ENCODE results near the gene LRRC75A.

Gene LRRC75A

DNA sequence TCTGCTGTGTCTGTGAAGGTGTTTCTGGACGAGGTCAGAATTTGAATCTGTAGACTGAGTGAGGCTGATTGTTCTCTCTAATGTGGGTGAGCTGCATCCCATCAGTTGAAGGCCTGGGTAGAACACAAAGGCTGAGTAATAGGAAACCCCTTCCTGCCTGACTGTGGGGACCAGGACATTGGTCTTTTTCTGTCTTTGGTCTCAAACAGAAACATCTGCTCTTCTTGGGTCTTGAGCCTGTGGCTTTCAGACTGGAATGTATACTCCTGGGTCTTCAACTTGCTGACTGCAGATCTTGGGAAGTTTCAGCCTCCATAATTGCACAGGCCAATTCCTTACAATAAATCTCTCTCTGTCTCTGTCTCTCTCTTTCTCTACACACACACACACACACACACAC lies 19.6 kb upstream of the LRRC75A start:
- in situ Hi-C loops (cut with HindIII; ENCODE audit: low pct_unique_long_range_greater_than_20kb, low sequenced_read_pairs) = no loop called here
- DNase-seq (ENCODE audit: low read depth in 1 of 2, low spot score in 1 of 2) = no peak
- TF ChIP-seq JUND (IDR thresholded peaks at IDR 0.05; ENCODE audit: low read depth) = no peak

DNA sequence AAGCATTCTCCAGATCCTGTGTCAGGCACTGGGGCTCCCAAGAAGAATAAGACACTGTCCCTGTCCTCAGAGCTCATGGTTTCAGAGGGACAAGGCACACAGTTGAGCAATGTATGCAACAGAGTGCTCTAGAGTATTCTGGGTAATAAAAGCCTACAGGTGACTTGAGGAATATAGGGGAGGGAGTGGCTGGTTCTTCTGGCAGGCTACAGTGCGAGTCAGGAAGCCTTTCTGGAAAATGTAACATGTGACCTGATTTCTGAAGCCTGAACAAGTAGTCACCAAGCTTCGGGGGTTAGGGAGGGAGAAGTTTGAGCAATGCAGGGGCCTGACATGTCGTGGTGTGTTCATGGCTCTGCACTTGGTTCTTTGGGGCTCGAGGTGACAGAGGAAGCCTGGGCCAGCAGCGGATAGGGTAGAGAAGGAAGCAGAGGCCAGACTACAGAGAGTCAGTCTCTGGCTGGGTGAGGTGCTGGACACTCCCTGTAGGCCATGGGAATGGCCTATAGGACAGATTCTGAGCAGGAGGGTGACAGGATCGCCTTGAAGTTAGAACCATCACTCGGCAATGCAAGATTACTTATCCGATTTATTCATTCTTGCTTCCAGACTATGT lies 16.0 kb upstream of the LRRC75A start:
- in situ Hi-C loops (cut with HindIII; ENCODE audit: low pct_unique_long_range_greater_than_20kb, low sequenced_read_pairs) = no loop called here
- no peak for TF ChIP-seq JUND (IDR thresholded peaks at IDR 0.05; ENCODE audit: low read depth)
- no peak for DNase-seq (ENCODE audit: low read depth in 1 of 2, low spot score in 1 of 2)

DNA sequence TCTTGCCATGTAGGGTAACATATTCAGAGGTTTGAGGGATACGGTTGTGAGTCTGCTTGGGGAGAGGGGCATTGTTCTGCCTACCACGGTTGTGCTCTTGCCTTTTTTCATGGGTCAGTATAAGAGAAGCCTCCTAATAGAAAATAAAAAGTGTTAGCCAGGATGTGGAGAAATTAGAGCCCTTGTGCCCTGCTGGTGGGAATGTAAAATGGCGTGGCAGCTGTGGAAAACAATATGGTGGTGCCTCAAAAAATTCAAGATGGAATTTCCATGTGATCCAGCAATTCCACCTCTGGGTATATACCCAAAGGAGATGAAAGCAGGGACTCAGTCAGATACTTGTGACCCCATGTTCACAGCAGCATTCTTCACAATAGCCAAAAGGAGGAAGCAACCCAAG lies 14.2 kb upstream of the LRRC75A start:
- no peak for DNase-seq (ENCODE audit: low read depth in 1 of 2, low spot score in 1 of 2)
- in situ Hi-C loops (cut with HindIII; ENCODE audit: low pct_unique_long_range_greater_than_20kb, low sequenced_read_pairs) = no loop called here
- no peak for TF ChIP-seq JUND (IDR thresholded peaks at IDR 0.05; ENCODE audit: low read depth)

DNA sequence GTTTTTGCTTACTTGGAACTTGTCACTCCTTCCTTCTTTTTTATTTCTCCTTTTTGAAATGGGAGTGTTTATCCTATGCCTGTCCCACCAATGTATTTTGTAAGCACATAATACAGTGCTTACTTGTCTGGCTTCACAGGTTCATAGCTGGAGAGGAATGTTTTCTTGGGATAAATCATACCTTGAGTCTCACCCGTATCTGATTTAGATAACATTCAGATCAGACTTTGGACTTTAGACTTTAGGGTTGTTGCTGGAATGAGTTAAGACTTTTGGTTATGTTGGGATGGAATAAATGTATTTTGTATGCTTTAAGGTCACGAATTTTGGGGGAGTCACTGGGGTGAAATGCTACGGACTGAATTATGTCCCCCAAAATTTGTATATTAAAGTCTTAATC lies 13.0 kb upstream of the LRRC75A start:
- no peak for TF ChIP-seq JUND (IDR thresholded peaks at IDR 0.05; ENCODE audit: low read depth)
- in situ Hi-C loops (cut with HindIII; ENCODE audit: low pct_unique_long_range_greater_than_20kb, low sequenced_read_pairs) = no loop called here
- no peak for DNase-seq (ENCODE audit: low read depth in 1 of 2, low spot score in 1 of 2)

DNA sequence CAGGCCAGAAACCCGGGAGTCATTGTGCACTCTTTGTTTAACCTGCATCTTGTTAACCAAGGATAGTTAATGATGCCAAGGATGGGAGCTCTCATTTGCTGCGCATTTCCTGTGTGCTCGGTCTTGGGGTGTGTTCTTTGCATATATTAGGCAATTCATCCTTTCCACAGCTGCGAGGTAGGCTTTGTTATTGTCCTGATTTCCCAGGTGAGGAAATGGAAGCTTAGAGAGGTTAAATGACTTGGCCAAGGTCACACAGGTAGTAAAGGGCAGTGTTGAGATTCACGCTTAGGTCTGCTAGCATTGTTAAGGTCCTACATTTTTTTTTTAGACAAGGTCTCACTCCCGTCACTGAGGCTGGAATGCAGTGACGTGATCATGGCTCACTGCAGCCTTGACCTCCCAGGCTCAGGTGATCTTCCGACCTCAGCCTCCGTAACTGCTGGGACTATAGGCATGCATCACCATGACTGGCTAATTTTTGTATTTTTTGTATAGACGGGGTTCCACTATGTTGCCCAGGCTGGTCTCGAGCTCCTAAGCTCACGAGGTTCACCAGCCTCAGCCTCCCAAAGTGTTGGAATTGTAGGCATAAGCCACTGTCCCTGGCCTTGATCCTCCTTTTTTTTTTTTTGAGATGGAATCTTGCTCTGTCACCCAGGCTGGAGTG lies 5.0 kb upstream of the LRRC75A start:
- in situ Hi-C loops (cut with HindIII; ENCODE audit: low pct_unique_long_range_greater_than_20kb, low sequenced_read_pairs) = no loop called here
- no peak for TF ChIP-seq JUND (IDR thresholded peaks at IDR 0.05; ENCODE audit: low read depth)
- DNase-seq (ENCODE audit: low read depth in 1 of 2, low spot score in 1 of 2) = no peak

DNA sequence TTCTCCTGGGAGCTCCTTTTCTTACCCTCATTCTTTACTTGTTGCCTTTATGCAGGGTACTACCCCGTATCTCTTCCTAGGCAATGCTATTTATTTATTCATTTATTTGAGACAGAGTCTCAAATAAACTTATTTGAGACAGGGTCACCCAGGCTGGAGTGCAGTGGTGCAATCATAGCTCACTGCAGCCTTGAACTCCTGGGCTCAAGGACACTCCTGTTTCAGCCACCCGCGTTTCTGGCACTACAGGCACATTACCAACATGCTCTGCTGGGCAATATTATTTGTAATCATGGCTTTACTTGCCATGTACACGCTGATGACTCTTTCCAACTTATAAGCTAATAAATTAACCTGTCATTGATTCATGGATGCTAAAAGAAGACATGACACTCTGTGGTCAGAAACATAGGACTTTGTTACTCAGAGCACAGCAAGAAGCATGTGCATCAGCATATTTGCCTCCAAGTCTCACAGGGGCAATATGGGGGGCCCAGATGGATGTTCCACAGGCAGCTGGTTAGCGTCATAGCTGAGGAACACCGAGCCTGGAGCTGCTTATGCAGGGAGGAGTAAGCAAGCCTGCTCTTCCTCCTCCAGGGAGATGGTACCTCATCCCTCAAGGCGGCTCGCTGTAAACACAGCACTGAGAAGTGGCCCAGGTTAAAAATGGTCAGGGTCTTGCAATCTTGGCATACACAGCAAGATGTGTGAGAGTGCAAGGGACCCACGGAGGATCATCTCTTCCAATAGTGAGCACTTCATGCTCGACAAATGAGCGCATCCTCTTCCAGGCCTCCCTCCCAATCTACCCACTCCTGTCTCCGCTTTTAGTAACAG lies 4.2 kb upstream of the LRRC75A start:
- no peak for TF ChIP-seq JUND (IDR thresholded peaks at IDR 0.05; ENCODE audit: low read depth)
- DNase-seq (ENCODE audit: low read depth in 1 of 2, low spot score in 1 of 2) = no peak
- in situ Hi-C loops (cut with HindIII; ENCODE audit: low pct_unique_long_range_greater_than_20kb, low sequenced_read_pairs) = no loop called here

DNA sequence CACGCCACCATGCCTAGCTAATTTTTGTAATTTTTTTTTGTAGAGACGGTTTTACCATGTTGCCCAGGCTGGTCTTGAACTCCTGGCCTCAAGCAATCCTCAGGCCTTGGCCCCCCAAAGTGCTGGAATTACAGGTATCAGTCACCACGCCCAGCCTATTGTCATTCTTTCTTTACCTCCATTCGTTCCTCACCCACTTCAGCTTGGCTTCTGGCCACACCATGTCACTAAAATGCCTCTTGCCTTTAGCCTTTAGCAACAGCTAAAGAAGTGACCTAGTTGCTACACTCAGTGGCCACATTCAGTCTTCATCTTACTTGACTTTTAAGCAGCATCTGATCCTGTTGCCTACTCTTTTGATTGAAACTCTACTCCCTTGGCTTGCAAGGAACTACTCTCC lies 3.6 kb upstream of the LRRC75A start:
- in situ Hi-C loops (cut with HindIII; ENCODE audit: low pct_unique_long_range_greater_than_20kb, low sequenced_read_pairs) = no loop called here
- no peak for DNase-seq (ENCODE audit: low read depth in 1 of 2, low spot score in 1 of 2)
- TF ChIP-seq JUND (IDR thresholded peaks at IDR 0.05; ENCODE audit: low read depth) = no peak

DNA sequence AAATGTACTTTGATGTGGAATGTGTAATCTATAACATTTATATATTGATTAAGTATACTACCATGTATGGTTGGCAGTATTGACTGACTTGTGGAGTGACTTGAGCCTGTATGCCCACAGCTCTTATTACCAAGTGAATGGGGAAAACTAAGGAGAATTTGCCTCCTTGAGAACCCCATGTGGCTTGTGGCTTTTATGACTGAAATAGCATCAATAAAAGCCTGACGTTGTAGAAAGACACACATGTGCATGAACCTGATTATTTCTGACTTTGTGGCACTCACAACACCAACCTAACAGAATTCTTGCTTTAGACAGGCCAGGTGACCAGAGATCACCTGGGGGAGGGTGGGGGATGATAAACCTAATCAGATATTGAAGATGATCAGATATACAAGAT lies 2.1 kb upstream of the LRRC75A start:
- no peak for TF ChIP-seq JUND (IDR thresholded peaks at IDR 0.05; ENCODE audit: low read depth)

DNA sequence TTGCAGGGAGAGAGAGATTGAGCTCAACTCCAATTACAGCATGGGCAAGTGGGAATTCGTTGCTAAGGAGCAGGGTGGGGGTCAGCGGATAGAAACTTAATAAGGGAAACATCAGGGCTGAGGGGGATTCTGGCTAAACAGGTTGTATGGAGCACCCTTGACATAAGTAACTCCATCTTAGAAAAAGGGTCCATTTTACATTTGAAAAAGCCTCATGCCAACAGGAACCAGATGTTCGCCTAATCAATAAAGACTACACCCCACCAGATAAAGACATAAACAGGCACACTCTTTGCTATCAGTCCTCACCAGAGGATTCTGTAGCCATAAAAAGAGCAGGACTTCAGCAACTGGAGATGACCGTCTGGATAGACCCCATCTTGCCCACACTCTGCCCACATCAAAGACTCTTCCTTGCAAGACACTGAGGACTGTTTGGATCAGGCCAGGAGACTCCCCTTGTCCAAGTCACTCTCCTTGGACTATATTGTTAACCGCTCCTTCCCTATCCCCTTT lies 1.6 kb upstream of the LRRC75A start:
- no peak for DNase-seq (ENCODE audit: low read depth in 1 of 2, low spot score in 1 of 2)
- TF ChIP-seq JUND (IDR thresholded peaks at IDR 0.05; ENCODE audit: low read depth) = no peak
- in situ Hi-C loops (cut with HindIII; ENCODE audit: low pct_unique_long_range_greater_than_20kb, low sequenced_read_pairs) = no loop called here

More for the DNA sequence above, 2.1 kb upstream of the LRRC75A start:
- in situ Hi-C loops (cut with HindIII; ENCODE audit: low pct_unique_long_range_greater_than_20kb, low sequenced_read_pairs) = no loop called here
- no peak for DNase-seq (ENCODE audit: low read depth in 1 of 2, low spot score in 1 of 2)

DNA sequence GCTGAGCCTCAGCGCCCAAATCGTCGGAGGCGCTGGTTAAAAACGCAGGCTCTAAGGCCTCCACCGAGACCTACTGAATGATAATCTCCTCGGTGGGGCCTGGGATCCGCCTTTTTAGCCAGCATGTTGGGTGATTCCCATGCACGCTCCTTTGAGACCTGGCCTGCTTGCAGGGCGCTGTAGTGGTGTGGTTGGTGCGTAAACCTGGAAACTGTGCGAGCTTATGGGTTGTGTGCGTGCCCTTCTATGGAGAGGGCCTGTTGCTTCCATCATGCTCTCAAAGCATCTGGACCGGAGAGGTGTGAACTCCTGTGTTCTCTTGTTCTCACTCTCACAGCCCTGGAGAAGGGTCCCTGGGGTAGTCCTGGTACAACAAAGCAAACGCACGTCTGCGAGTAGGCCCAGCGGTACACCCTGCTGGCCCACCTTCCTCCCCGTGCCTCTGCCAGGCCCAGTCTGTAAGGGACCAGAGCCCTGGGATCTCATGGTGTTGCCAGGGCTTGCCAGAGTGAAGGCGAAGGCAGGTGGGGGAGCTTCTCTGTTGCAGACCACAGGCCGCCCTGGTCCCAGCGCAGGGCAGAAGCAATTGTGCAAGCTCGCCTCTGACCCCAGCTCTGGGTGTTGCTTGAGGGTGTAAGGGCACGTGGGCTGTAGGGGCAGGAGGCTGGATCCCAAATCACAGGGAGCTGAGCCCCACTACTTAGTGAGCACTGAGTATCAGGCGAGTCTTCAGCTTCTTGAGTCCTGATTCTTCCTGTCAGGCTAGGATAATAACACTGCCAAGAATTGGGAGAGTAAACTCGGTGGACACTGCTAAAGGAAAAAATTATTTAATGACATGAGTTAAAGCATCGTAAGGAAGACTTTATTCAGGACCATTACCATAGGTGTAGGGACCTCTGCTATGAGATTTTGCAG lies 879 bp upstream of the LRRC75A start:
- no peak for TF ChIP-seq JUND (IDR thresholded peaks at IDR 0.05; ENCODE audit: low read depth)
- in situ Hi-C loops (cut with HindIII; ENCODE audit: low pct_unique_long_range_greater_than_20kb, low sequenced_read_pairs) = no loop called here
- DNase-seq (ENCODE audit: low read depth in 1 of 2, low spot score in 1 of 2) = no peak

DNA sequence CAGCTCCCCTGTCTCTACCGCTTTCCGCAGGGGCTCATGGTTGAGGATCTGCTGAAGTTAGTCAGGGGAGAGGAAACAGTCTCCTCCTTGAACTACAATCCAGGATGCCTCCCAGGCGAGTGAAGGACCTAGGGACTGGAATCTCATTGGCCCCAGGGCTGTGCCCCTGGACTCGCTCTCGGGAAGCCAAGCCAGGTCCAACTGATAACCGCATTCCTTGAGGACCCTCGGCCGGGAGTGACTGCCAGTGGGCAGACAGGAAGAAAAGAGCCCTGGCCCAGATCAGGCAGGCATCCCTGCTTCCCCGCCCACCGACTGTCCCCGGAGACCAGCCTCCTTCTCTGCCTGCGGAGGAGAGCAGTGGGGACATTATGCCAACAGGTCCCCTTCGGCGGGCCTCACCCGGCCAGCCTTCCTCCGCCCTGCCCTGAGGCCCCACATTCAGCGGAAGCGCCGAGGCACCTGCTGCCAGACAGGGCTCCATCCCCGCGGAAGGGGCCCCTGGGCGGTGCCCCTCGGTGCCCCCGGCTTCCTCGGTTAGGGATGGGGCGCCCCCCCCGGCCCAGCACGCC lies 776 bp downstream of the LRRC75A start:
- no peak for TF ChIP-seq JUND (IDR thresholded peaks at IDR 0.05; ENCODE audit: low read depth)

DNA sequence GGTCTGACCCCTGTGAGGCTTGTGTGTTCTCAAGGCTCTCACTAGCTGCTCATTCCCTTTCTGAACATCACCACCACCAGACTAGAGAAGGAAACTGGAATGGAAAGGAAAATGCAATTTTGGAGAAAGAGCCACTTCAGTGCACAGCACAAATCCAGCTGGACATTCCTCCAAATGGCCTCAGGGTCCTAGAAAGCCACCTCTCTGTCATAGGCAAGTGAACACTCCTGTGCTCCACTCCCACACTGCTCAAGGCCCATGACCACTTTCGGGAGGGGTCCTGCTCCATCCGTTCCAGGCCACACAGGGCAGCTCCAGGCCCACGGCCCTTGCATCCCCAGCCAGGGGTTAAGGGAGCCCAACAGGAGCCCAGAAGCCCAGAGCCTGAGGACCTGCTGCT lies 2.6 kb downstream of the LRRC75A start:
- in situ Hi-C loops (cut with HindIII; ENCODE audit: low pct_unique_long_range_greater_than_20kb, low sequenced_read_pairs) = no loop called here
- TF ChIP-seq JUND (IDR thresholded peaks at IDR 0.05; ENCODE audit: low read depth) = no peak
- no peak for DNase-seq (ENCODE audit: low read depth in 1 of 2, low spot score in 1 of 2)

More for the DNA sequence above, 776 bp downstream of the LRRC75A start:
- in situ Hi-C loops (cut with HindIII; ENCODE audit: low pct_unique_long_range_greater_than_20kb, low sequenced_read_pairs) = no loop called here
- no peak for DNase-seq (ENCODE audit: low read depth in 1 of 2, low spot score in 1 of 2)

All from T47D (cell line).